Cardiac fibroblast (primary cell): ENCODE results near the gene CACNA1S.

ENCODE experiments used
- DNase-seq, 2 donors: peaks; one replicate each; pipeline versions ENCODE4 v3.0.0 to v3.0.0-alpha.2; 2010; ENCODE audit warnings: low read depth in 2 of 2
- H3K4me3 ChIP-seq, 2 donors: replicated peaks in 1 of 2; 1 replicate in 1 of 2; 2 replicates in 1 of 2; pipeline ENCODE4 v1.5.1; 2011; ENCODE audit warnings: low read depth in 2 of 2, low read length in 2 of 2, mild to moderate bottlenecking in 2 of 2, moderate library complexity in 1 of 2
- TF ChIP-seq, protein P1 (sequence below): IDR thresholded peaks from one replicate; pipeline ENCODE4 v1.5.1; 2011; ENCODE audit warnings: low read depth, mild to moderate bottlenecking, low read length, inconsistent platforms

CACNA1S gene

DNA sequence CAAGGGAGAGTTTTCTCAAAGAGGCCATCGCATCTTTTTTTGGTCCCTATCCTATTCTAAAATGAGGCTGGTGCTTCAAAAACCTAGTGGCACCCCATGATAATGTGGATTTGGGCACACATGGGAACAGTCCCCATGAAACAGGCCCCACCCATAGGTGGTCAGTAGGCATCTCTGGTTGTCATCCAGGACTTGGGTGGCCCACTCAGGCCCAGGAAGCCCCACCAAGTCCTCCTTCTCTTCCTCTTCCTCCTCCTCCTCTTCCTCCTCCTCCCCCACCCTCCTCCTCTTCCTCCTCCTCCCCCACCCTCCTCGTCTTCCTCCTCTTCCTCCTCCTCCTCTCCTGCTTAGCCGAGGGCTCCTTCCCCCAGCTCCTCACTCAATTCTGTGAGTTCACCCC, 554 bp downstream of the CACNA1S start:
- DNase-seq, result no peak
- H3K4me3 ChIP-seq, result no peak overlapping the region
- TF ChIP-seq, protein P1, sequence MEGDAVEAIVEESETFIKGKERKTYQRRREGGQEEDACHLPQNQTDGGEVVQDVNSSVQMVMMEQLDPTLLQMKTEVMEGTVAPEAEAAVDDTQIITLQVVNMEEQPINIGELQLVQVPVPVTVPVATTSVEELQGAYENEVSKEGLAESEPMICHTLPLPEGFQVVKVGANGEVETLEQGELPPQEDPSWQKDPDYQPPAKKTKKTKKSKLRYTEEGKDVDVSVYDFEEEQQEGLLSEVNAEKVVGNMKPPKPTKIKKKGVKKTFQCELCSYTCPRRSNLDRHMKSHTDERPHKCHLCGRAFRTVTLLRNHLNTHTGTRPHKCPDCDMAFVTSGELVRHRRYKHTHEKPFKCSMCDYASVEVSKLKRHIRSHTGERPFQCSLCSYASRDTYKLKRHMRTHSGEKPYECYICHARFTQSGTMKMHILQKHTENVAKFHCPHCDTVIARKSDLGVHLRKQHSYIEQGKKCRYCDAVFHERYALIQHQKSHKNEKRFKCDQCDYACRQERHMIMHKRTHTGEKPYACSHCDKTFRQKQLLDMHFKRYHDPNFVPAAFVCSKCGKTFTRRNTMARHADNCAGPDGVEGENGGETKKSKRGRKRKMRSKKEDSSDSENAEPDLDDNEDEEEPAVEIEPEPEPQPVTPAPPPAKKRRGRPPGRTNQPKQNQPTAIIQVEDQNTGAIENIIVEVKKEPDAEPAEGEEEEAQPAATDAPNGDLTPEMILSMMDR, result no peak

DNA sequence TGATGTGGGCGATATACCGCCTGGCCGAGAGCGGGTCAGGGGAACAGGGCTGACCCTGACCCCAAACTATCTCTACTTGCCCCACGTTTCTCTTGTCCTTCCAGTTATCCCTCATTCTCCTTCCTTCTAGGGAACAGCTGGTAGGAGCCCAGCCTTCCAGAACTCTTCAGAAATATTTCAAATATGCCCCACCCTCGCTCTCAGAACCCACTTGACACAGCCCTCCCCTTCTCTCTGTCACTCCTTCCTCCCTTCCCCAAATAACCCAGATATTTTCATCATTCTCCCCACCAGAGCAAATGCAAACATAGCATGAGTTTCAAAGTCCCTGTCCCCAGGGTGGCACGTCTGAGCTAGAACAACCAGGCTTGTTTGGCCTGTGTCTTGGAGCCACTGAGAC, 1.1 kb downstream of the CACNA1S start:
- TF ChIP-seq, protein P1, result no peak

DNA sequence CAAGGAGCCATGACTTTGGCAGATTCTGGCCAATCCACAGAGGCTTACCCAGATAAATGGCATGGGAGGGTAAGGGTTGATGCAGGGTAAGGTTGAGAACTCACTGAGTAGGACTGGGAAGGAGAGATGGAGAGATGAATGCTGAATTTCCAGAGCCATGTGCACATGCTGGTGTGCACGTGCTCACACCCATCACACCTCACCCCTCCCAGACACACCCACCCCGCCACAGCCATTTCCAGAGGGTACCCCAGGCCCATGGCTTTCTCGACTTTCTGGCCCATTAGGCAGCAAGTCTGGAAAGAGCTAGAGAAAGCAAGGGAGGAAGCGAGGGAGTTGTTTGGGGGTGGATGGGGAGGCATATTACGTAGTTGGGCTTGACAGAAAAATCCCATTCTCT, 1.6 kb downstream of the CACNA1S start:
- no peak for DNase-seq
- no peak overlapping the region for H3K4me3 ChIP-seq
- TF ChIP-seq, protein P1, result no peak

More for the DNA sequence above, 1.1 kb downstream of the CACNA1S start:
- no peak overlapping the region for H3K4me3 ChIP-seq
- DNase-seq, result no peak

DNA sequence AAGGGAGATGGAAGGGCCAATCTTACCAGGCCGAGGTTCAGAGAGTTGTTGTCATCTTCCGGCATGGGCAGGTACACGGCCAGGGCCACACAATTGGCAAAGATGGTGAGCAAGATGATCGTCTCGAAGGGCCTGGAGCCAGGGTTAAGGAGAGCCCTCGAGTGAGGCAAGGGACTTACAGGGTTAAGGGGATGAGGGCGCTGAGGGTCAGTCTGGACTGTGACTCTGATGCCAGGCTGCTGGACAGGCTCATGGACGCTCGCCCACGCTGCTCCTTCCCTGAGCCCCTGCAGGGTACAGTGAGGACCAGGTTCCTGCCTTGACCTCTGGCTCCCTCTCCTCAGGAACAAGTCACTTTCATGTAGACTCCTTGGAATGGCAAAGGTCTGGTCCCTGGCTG, 2.1 kb downstream of the CACNA1S start:
- TF ChIP-seq, protein P1, result no peak
- DNase-seq, result no peak
- H3K4me3 ChIP-seq, result no peak overlapping the region

DNA sequence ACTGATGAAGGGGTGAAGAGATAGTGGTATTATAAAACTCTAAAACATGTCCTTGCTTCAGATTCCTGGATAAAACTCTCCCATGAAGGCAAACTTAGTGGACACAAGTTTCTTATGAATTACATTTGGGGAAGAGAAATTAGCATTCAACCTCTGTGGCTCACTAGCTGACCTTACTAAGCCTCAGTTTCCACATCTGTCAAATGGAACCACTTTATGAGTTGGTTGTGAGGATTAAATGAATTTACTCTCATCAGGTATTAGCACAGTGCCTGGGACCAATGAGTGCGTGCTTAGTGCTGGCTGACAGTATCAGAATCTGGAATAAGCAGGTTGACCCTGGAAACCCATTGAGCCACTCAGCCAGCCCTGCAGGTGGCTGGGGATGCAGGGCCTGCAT, 2.6 kb downstream of the CACNA1S start:
- H3K4me3 ChIP-seq, result no peak overlapping the region
- no peak for DNase-seq
- TF ChIP-seq, protein P1, result no peak

DNA sequence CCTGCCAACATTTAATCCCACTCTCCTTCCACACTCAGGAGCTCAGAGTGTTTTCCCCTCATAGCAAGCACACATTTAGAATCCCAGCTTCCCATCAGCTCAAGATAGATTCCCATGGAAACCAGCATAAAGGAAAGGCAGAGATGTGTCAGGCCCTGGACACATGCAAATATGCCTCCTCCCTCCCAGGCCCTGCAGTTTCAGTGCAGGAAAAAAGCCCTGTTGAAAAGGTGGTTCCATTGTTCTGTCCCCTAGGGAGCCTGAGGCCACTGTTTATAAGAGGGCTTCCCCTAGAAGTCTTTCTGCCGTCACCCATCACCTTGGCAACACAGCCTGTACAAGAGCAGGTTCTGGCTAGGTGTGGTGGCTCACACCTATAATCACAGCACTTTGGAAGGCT, 3.6 kb downstream of the CACNA1S start:
- TF ChIP-seq, protein P1, result no peak
- H3K4me3 ChIP-seq, result no peak overlapping the region
- DNase-seq, result no peak

DNA sequence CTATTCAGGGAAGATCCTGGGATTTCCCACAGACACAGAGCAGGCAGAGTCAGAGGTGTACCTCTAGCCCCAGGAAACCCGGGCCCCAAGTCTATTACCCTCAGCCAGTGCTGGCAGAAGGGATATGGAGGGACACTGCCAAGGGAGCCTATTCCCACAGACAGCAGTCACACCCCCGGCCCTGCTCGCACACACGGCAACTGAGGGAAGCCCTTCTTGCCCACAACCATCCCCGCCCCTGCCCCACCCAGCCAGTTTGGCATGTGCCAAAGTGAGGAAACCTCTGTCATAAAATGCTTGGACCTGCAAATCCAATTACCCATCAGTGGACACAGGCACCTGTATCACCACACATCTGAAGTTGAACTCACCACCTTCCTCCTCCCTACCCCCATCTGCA, 6.5 kb downstream of the CACNA1S start:
- no peak for DNase-seq
- TF ChIP-seq, protein P1, result no peak
- no peak overlapping the region for H3K4me3 ChIP-seq
